SK-N-SH treated with all-trans-retinoic acid at 6 μM for 48 hours (cell line): ENCODE results near the gene TMTC2.

Experiments
- ARNTL ChIP-seq: fragments of 450-650 bp; formaldehyde crosslinking; IDR thresholded peaks from 2 replicates; pipeline ENCODE4 v1.5.0; 2020; ENCODE audit warnings: low read depth, mild to moderate bottlenecking, moderate library complexity, borderline replicate concordance
- CREB5 ChIP-seq: fragments of 250-450 bp; sonication (Bioruptor Pico); IDR thresholded peaks from 2 replicates; pipeline ENCODE4 v1.5.1; 2020; ENCODE audit warnings: low read depth, mild to moderate bottlenecking, moderate library complexity
- CSDC2 ChIP-seq: fragments of 250-450 bp; sonication (Bioruptor Pico); IDR thresholded peaks from 2 replicates; pipeline ENCODE4 v1.5.0; 2020; ENCODE audit warnings: mild to moderate bottlenecking, moderate library complexity
- CSRNP3 ChIP-seq: fragments of 250-450 bp; sonication (Bioruptor Pico); IDR thresholded peaks from 2 replicates; pipeline ENCODE4 v1.5.1; 2021; ENCODE audit warnings: mild to moderate bottlenecking, moderate library complexity
- ISL1 ChIP-seq: fragments of 250-450 bp; sonication (Bioruptor Pico); IDR thresholded peaks from 2 replicates; pipeline ENCODE4 v2.1.2; 2022; ENCODE audit warnings: mild to moderate bottlenecking, moderate library complexity
- PATZ1 ChIP-seq: fragments of 250-450 bp; sonication (Bioruptor Pico); IDR thresholded peaks from 2 replicates; pipeline ENCODE4 v1.8.0; 2020; ENCODE audit warnings: mild to moderate bottlenecking, moderate library complexity, borderline replicate concordance
- POU6F1 ChIP-seq: fragments of 250-450 bp; sonication (Bioruptor Pico); IDR thresholded peaks from 2 replicates; pipeline ENCODE4 v1.8.0; 2021; ENCODE audit warnings: low read depth, mild to moderate bottlenecking, moderate library complexity, borderline replicate concordance
- RARB ChIP-seq: fragments of 250-450 bp; sonication (Bioruptor Pico); IDR thresholded peaks from 2 replicates; pipeline ENCODE4 v1.8.0; 2021; ENCODE audit warnings: mild to moderate bottlenecking, moderate library complexity
- ZC3H10 ChIP-seq: fragments of 250-450 bp; sonication (Bioruptor Pico); IDR thresholded peaks from 2 replicates; pipeline ENCODE4 v1.5.1; 2021; ENCODE audit warnings: mild to moderate bottlenecking, moderate library complexity
- ZFP3 ChIP-seq: fragments of 250-450 bp; sonication (Bioruptor Pico); IDR thresholded peaks from 2 replicates; pipeline ENCODE4 v1.5.0; 2020; ENCODE audit warnings: mild to moderate bottlenecking, moderate library complexity
- ZFP30 ChIP-seq: fragments of 450-650 bp; formaldehyde crosslinking; IDR thresholded peaks from 2 replicates; pipeline ENCODE4 v1.5.0; 2022; ENCODE audit warnings: mild to moderate bottlenecking, moderate library complexity
- ZNF565 ChIP-seq: fragments of 450-650 bp; formaldehyde crosslinking; conservative IDR thresholded peaks from 2 replicates; pipeline ENCODE4 v1.5.0; 2020; ENCODE audit warnings: low read depth, mild to moderate bottlenecking, moderate library complexity
- ZNF8 ChIP-seq: fragments of 450-650 bp; formaldehyde crosslinking; IDR thresholded peaks from 2 replicates; pipeline ENCODE4 v1.5.0; 2020; ENCODE audit warnings: mild to moderate bottlenecking, moderate library complexity
- TF ChIP-seq, protein P1 (sequence below): fragments of 250-450 bp; sonication (Bioruptor Pico); IDR thresholded peaks from 2 replicates; pipeline ENCODE4 v1.5.0; 2020; ENCODE audit warnings: mild to moderate bottlenecking, moderate library complexity

DNA sequence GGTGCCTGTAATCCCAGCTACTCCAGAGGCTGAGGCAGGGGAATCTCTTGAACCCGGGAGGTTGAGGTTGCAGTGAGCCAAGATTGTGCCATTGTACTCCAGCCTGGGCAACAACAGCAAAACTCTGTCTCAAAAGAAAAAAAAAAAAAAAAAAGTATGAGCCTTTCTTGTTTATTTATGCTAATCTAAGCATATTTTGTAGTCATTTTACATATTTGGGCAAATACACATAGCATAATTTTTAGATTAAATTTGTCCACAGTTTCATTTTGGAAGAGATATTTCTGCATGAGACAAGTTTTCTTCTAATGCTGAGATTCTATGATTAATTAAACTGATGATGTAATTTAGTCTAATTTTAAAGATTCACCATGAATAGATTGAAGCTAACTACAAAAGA lies 494.4 kb downstream of the TMTC2 start:
- TF ChIP-seq CREB5 (CRISPR knock-in tag), result no peak
- no peak for TF ChIP-seq ISL1
- no peak for TF ChIP-seq CSDC2 (CRISPR knock-in tag)
- TF ChIP-seq POU6F1 (CRISPR knock-in tag), result no peak
- TF ChIP-seq ZC3H10 (CRISPR knock-in tag), result no peak
- no peak for TF ChIP-seq ZFP3
- TF ChIP-seq, protein P1, sequence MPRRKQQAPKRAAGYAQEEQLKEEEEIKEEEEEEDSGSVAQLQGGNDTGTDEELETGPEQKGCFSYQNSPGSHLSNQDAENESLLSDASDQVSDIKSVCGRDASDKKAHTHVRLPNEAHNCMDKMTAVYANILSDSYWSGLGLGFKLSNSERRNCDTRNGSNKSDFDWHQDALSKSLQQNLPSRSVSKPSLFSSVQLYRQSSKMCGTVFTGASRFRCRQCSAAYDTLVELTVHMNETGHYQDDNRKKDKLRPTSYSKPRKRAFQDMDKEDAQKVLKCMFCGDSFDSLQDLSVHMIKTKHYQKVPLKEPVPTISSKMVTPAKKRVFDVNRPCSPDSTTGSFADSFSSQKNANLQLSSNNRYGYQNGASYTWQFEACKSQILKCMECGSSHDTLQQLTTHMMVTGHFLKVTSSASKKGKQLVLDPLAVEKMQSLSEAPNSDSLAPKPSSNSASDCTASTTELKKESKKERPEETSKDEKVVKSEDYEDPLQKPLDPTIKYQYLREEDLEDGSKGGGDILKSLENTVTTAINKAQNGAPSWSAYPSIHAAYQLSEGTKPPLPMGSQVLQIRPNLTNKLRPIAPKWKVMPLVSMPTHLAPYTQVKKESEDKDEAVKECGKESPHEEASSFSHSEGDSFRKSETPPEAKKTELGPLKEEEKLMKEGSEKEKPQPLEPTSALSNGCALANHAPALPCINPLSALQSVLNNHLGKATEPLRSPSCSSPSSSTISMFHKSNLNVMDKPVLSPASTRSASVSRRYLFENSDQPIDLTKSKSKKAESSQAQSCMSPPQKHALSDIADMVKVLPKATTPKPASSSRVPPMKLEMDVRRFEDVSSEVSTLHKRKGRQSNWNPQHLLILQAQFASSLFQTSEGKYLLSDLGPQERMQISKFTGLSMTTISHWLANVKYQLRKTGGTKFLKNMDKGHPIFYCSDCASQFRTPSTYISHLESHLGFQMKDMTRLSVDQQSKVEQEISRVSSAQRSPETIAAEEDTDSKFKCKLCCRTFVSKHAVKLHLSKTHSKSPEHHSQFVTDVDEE (CRISPR knock-in tag), result no peak
- no peak for TF ChIP-seq RARB (CRISPR knock-in tag)
- no peak for TF ChIP-seq PATZ1 (CRISPR knock-in tag)
- TF ChIP-seq ZNF565, result no peak
- no peak for TF ChIP-seq ZNF8 (CRISPR knock-in tag)
- TF ChIP-seq ZFP30 (CRISPR knock-in tag), result no peak
- no peak for TF ChIP-seq CSRNP3 (CRISPR knock-in tag)
- no peak for TF ChIP-seq ARNTL
